Renal cortical epithelial cell (primary cell): ENCODE results near the gene SAMD4A. TPM values are rescaled to one million over a fixed set of nuclear protein-coding genes. Genes with fewer than 3 reads are reported as not detected.
"Not testable (repeated sequence)": the region's sequence is repeated elsewhere in the genome, so short reads cannot be mapped to it uniquely, and the experiment has no call there.

Experiments used
- DNase-seq: peaks from one replicate; pipeline ENCODE4 v3.0.0-alpha.2; 2011; ENCODE audit warnings: low read depth
- total RNA-seq: library from RNA; depleted of rRNA; stranded (reverse); fragments of >200 nt; gene quantifications from 2 replicates; pipeline ENCODE4 v1.2.3, GENCODE V29; 2014

SAMD4A gene
- total RNA-seq, 1 donor from 2014 or later = 81.5 TPM

DNA sequence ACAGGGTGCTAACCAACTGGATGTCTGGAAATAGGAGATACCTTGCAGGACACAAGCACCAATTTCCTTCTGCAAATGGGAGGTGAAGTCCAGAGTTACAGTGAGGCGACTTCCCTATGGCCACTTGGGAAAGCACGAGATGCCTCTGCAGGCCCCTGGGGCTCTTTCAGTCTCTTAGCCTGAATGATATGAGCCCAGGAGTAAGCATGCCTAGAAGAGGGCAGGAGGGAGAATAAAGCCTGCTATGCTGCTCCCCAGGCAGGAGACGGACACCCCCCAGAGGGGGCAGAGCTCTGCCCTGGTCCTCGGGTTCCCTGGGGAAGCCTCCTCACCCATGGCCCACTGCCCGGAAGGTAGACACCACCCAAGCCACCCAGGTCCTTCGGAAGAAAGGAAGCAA is 230.6 kb downstream of the SAMD4A start:
- no peak for DNase-seq

DNA sequence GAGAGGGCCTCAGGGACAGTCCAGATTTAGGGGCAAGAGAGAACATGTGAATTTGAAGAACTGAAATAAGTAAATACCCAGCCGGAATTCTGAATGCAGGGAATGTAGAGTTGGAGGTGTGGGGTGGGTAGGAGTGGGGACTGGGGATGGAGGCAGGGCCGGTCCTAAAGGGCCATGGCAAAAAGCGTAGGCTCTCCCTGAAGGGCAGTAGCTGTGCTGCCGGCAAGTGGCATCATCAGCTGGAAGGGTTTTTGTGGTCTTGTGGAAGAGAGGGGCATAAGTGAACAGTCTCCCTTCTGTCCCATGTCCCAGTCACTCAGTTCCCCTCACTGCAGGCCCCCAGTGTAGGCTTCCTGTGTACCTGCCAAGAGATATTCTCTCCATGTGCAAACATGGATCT is 231.1 kb downstream of the SAMD4A start:
- DNase-seq = no peak

DNA sequence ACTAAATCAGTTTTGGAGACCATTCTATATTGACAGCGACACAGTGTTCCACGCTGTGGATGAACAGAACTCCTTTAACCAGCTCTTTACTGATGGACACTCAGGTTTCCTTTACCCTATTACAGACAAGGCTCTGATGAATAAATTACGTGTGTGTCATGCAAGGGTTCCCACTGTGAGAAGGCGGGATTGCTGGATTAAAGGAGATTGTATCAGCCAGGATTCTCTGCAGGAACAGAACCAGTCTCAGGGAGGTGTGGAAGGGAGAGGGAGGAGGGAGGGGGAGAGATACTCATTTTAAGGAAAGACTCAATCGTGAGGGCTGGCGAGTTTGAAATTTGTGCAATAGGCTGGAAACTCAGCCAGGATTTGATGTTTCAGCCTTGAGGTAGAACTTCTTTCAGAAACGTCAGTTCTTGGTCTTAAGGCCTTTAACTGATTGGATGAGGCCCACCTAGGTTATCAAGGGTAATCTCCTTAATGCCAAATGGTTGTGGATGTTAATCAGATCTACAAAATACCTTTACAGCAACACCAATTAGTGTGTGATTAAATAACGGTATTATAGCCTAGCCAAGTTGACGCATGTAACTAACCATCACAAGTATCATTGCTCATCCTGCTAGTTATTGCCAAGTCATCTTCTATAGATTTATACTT is 231.7 kb downstream of the SAMD4A start:
- DNase-seq = no peak

DNA sequence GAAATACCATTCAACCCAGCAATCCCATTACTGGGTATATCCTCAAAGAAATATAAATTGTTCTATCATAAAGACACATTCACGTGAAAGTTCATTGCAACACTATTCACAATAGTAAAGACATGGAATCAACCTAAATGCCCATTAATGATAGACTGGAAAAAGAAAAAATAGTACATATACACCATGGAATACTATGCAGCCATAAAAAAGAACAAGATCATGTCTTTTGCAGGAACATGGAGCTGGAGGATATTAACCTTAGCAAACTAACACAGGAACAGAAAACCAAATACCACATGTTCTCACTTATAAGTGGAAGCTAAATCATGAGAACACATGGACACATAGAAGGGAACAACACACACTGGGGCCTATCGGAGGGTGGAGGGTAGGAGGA is 234.6 kb downstream of the SAMD4A start:
- not testable (repeated sequence) for DNase-seq

DNA sequence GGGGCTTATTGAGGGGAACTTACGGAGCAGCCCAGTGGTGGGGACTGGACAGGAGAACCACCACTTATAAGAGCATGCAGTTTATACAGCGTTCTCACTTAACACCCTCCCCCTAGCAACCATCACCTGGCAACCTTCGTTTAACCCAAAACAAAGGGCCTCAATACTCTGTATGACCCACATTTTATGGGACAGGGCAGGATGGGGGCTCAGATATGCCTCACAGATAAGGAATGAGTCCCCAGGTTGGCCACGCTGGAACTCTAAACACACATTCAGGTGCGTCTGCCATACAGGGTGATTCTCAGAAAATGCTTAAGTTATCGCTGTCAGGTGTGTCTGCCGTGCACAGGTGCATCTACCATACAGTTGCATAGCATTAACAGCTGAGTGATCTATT is 236.5 kb downstream of the SAMD4A start:
- no peak for DNase-seq

DNA sequence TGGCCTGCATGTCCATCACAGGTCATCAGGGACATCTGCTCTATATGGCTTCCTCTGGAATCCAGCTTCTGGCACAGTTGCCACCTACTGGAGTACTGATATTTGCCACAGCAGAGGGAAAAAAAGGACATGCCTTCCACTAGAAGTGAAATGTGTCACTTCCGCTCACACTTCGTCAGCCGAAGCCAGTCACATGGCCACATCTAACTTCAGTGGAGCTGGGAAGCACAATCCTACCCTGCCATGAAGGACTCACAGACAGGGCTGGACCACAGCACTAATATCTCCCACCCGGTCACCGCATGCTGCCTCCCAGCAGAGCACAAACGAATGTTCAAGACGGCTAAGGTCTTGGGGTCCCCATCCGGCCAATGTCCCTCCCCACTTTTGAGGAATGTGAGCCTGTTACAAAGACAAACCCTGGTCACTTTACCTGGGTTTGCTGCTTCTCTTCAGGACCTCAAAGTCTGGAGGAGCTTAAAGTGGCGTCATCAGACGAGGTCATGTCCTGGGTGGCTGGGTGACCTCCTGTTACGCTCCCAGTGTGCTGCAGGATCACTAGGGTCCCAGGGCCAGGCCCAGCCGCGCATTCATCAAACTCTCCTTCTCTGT is 237.1 kb downstream of the SAMD4A start:
- no peak for DNase-seq

DNA sequence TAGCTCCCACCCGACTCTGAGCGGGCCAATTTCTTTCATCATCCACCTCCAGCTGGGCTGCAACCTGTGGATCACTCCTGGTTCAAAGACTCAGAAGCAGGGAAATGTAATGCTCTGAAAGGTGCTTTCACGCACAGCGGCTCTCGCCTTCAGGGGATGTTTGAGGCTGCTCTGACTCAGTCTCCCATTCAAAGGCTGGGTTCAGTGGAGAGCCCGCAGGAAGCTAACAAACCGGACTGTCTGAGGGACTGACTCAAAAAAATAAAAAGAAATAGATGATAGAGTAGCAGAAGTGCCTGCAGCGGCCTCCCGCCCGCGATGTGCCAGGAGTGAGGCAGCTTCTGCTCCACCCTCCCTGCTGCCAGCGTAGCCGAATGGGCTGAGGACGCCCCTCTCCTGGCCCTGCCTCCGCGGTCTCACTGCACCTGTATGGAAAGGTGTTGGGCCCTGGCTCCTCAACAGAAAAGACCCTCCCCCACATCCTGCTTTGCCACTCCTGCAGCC is 237.7 kb downstream of the SAMD4A start:
- no peak for DNase-seq

DNA sequence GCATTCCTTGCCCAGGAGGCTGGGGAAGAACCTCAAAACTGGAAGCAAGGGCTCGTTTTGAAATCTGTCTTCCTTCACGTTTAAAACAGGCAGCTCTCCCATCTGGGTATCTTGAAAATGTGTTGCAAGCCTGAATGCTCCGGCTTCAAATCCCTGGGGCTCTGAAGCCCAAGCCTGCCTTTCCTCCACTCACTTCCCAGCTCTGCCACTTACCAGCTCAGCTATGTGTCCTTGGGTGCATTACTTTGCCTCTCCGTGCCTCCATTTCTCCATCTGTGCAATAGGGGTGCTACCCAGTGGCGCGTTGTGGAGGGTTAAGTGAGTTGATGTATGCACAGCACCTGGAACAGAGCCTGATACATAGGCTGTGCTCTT is 238.1 kb downstream of the SAMD4A start:
- no peak for DNase-seq

DNA sequence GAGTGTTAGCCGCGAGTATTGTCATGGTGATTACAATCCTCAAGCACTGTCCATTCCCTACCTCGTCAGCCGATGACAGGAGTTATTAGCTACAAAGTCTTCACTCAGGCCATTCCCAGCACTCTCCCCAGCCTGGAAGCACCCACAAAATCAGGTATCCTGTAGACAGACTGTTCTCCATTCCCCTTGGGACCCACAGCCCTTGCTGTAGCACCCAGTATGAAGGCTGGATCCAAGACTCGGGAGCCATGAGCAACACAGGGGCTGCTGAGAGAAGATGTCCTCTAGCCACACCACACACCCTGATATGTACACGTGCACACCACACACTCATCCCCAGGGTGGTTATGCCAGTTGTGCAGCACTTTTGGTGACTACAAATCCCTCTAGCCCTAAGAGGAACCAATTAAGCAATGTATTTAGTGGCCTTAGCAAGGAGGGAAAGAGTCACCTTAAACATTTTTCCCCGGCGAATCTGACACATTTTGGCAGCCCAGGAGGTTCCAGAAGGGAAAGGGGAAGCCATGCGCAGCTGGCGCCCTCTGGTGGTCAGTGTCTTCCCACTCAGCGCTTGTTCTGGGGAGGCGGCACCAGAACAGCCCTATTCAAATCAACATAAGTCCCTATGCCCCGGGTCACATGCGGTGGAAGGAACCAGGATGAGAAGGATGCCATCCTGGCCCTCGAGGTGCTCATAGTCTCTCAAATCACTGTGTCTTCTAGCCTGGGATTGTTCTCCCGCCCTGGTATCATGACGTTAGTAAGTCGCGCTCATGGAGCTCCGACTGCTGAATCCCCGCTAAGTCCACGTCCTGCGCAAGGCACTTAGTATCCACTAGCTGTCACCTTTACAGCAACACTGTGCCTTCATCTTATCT is 238.8 kb downstream of the SAMD4A start:
- DNase-seq = peak; percentile 43

DNA sequence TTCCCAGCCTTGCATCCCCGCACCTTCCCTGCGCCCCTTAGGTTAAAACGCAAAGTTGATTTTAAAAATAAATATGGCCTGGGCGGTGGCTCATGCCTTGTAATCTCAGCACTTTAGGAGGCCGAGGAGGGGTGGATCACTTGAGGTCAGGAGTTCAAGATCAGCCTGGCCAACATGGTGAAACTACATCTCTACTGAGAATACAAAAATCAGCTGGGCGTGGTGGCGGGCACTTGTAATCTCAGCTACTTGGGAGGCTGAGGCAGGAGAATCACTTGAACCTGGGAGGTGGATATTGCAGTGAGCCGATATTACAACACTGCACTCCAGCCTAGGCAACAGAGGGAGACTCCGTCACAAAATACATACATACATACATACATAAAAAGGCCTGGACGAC is 239.7 kb downstream of the SAMD4A start:
- no peak for DNase-seq

DNA sequence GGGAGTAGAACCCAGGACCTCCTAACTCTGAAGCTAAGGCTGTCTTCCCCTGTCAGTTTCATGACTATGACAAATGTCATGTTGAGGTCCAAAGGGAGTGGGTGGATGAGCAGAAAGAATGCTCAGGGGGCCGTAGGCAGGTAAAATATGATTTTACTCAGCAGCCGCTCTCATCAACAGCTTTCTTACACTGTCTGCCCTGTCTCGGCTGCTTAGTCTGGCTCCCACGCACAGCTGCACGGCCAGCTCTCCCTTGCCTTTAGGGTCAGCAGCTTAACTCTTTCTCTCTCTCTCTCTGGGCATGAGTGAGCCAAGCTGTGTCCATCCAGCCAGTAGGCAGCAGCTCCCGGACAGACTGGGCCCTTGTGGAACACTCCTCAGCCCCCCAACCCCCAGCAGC is 240.5 kb downstream of the SAMD4A start:
- DNase-seq = no peak

DNA sequence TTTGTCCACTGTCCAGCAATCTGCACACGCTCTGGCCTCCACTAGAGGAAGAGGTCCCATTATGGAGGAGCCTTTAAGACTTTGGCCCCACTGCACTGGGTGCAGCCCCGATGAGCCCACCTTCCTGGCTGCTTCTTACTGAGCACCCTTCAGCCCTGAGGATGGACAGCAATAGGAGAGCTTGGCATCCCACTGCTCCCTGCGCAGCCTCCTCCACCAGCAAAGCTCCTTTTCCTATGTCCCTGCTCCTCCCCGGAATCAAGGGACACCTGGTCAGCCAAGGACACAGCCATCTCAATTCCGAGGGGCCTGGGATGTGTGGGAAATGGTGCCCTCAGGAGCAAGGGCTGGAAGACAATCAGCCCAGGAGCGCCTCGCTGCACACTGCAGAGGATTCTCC is 241.0 kb downstream of the SAMD4A start:
- DNase-seq = no peak

DNA sequence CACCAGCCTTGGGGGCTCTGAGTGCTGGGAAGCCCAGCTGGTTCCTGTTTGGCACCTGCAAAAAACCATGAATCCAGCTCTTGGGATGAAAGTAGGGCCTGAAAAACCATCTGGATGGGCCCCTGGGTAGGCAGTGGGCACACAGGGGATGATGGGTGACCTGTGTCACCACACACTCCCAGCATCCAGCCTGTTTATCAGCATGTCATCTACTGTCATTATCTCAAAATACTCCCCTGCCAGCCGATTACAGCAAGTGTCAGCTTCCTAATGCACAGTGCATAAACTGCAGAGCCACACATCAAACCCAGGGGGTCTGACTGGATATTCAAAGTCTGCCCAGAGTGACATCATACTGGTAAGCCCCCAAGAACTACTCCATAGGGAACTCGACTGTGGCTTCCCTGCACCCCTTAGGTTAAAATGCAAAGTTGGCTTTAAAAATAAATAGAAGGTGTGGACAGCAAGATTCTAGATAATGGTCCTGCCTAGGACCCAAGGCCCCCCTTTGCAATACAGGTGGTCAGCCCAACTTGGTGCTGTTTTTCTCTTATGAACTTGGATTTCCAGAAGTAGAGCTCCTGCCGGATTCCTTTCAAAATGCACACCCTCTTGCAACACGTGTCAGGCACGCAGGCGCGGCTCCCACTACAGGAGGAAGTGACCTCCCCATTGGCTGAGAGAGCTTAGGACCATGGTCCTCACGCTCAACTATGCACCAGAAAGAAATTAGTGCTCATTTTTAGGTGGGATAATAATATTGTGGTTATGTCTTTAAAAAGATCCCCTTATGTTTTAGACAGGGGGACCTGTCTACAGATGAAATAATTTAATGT is 241.6 kb downstream of the SAMD4A start:
- no peak for DNase-seq

DNA sequence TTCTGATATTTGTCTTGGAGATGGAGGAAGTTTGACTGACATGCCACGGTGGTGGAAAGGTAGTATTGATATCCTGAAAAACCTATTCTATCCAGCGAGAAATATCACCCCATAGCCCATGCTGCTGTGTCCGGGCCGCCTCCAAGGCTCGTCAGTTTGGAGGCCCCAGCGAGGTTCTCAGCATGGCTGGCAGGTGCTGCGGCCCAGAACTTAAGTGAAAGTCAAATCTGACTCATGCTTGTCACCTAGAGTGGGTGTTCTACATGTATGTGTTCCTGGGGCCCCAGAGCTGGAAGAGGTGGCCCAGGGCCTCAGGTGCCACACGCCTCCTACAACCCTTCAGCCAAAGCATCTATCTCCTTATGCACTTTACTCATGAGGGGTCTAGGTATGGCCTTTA is 242.8 kb downstream of the SAMD4A start:
- no peak for DNase-seq

DNA sequence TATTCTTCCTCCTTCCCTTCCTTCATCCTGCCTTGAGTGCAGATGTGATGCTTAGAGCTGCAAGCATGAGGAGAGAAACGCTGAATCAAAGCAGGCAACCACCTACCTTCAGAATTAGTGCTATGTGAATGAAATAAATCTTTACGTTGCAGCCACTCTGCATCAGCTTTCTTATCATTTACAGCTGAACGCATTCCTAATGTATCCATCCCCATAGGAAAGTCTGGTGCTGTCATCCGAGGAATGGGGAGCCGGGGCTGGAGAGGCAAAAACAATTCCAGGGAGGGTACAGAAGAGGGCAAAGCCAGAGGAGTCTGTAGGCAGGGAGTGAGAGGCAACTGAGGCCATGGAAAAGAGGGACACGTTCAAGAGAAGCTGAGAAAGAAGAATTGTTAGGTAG is 245.7 kb downstream of the SAMD4A start:
- DNase-seq = no peak

DNA sequence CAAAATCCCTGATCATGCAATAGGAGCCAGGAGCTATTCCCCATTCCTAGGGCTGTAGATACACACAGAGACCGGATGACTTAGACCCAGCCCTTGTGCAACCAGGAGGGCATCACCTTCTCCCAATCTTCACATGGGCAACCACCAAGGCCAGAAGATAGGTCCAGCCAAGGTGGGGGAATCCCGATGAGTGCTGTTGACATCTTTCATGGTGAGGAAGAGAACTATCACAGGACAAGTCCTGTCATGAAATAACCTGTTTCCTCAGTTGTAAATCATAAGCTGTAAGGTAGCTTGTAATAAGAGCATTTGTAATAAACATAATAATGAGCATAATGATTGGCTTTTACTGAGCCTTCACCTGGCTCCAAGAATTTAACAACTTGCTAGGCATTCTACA is 246.2 kb downstream of the SAMD4A start:
- DNase-seq = no peak

DNA sequence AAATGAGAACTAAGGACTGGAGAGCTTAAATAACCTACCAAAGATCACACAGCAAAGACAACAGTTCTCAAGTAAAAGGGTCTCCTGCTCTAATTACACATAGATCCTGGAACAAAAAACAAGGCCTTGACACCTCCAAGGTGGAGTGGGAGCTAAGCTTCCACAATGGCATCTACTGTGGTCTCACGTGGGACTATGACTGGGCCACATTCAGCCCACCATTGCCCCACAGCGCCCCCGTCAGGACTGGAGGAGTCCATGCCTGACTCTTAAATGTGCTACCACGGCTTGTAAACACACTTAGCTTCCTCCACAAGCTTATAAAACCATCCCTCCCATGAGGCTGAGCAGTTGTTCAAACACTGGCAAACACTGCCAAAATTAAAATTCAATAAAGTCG is 247.1 kb downstream of the SAMD4A start:
- no peak for DNase-seq

DNA sequence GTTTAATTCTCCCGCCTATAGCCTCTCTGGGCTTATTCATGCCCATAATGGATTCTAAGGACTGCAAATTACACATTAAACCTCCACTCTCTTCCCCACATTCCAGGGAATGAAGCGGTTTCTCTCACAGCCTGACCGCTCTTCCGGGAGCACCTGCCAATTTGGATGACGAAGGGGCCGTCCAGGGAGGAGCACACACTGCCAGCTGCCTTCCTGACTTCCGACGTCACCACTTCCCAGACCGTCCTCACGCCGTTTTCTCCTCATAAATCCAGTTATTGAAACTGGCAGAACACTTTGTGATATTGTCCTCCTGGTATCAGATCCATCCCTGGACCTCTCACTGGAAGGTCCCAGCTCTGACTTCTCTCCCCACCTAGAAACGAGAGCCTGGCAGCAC is 248.1 kb downstream of the SAMD4A start:
- DNase-seq = peak; percentile 78

DNA sequence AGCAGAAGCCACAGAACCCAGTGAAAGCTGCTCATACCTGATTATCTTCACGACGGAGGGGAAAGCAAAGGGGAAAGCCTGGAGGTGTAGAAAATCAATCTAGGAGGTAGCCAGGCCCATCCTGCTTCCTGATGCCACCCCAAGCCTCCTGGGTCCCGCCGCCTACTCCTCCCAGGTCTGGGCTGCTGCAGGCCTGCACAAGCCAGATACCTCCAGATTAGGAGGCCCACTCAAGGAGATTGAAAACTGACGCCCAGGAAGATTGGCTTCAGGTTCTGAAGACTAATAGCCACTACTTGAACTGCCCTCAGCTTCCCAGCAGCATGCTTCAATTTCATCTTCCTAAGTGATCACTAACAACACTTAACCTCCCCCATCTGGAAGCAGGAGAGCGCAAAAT is 248.6 kb downstream of the SAMD4A start:
- no peak for DNase-seq

DNA sequence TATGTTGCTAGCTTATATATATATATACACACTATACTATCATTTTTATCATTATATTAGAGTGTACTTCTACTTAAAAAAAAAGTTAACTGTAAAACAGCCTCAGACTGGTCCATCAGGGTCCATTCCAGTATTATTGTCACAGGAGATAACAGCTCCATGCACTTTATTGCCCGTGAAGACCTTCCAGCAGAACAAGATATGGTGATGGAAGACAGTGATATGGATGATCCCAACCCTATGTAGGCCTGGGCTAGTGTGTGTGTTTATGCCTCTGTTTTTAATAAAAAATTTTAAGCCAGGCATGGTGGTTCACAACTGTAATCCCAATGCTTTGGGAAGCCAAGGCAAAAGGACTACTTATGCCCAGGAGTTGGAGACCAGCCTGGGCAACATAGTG is 249.5 kb downstream of the SAMD4A start:
- no peak for DNase-seq

DNA sequence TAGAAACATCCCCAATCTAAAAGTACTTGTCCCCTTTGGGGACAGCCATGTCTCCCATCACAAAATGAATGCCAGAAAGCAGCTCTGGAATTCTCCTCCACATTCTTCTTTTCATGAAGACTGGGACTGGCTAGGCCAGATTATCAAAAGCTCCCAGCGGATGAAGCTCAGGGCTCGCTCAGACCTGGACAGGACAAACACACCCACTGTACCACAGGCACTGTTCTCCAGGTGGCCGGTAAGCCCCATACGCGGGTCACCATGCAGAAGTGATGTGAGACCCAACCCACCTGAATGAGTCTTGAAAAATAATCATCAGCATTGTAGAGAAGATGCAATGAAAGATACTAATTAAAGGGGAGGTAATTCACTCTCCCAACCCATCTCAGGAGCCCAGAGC is 250.6 kb downstream of the SAMD4A start:
- no peak for DNase-seq
